Neural cell (in vitro differentiated cells): ENCODE measurements around the gene RUSF1.

Experiments
- EP300 ChIP-seq: fragments of 450-650 bp; conservative IDR thresholded peaks from 2 replicates; pipeline ENCODE4 v1.6.1; 2014; ENCODE audit warnings: antibody characterized with exemption, mild to moderate bottlenecking, moderate library complexity; ENCODE audit not compliant: poor library complexity, severe bottlenecking
- EZH2 ChIP-seq: fragments of 200-600, 300-800 bp; shearing (Covaris generic), sonication (generic); IDR thresholded peaks from 2 replicates; pipeline ENCODE4 v1.6.1; 2014; ENCODE audit warnings: antibody characterized with exemption, low read length, borderline replicate concordance, mild to moderate bottlenecking; ENCODE audit not compliant: insufficient read depth, poor library complexity, severe bottlenecking
- POLR2AphosphoS5 ChIP-seq: IDR thresholded peaks from 2 replicates; pipeline ENCODE4 v1.6.1; 2012
- RAD21 ChIP-seq: fragments of 450-650 bp; conservative IDR thresholded peaks from 2 replicates; pipeline ENCODE4 v1.6.1; 2014; ENCODE audit warnings: antibody characterized with exemption, mild to moderate bottlenecking, moderate library complexity
- TAF1 ChIP-seq: IDR thresholded peaks from 2 replicates; pipeline ENCODE4 v1.6.1; 2012; ENCODE audit warnings: low read depth
- TF ChIP-seq, protein P1 (sequence below): fragments of 450-650 bp; IDR thresholded peaks from 2 replicates; pipeline ENCODE4 v1.5.1; 2014; ENCODE audit warnings: antibody characterized with exemption, mild to moderate bottlenecking, moderate library complexity; ENCODE audit not compliant: poor library complexity, severe bottlenecking

DNA sequence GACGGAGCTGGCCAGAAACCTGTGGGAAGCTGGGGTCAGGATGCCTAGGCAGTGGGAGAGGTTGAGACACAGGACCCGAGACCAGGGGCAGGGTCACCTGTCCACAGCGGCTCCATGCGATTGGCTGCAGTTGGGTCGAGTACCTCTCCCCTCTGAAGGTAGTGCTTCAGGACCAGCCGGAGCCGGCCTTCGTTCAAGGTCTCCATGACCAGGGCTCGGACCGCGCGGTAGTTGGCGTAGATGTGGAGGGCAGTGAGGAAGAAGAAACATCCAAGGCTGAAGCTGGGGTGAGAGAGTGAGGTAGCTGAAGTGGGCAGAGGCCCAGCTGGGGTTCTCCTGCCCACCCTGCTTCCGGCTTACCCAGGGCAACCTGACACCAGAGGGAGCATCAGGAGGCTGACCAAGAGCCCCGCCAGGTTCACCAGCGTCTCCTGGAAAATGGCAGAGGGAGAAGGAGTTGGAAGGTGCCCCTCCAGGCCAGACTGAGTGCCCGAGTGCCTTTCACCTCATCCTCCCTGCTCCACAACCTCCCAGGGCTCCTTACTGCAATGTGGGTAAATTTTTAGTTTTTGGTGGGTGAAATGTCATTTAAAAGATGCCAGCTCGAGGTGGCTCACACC, 14.6 kb downstream of the RUSF1 start:
- TF ChIP-seq, protein P1, sequence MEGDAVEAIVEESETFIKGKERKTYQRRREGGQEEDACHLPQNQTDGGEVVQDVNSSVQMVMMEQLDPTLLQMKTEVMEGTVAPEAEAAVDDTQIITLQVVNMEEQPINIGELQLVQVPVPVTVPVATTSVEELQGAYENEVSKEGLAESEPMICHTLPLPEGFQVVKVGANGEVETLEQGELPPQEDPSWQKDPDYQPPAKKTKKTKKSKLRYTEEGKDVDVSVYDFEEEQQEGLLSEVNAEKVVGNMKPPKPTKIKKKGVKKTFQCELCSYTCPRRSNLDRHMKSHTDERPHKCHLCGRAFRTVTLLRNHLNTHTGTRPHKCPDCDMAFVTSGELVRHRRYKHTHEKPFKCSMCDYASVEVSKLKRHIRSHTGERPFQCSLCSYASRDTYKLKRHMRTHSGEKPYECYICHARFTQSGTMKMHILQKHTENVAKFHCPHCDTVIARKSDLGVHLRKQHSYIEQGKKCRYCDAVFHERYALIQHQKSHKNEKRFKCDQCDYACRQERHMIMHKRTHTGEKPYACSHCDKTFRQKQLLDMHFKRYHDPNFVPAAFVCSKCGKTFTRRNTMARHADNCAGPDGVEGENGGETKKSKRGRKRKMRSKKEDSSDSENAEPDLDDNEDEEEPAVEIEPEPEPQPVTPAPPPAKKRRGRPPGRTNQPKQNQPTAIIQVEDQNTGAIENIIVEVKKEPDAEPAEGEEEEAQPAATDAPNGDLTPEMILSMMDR: no peak
- TF ChIP-seq EZH2 (no peak), POLR2AphosphoS5 (no peak), TAF1 (no peak), EP300 (no peak), RAD21 (no peak)
